Measurements from ENCODE around the gene ZNF444. TPM values are rescaled to one million over a fixed set of nuclear protein-coding genes. Genes with fewer than 3 reads are reported as not detected.

The ZNF444 gene
- polyA plus RNA-seq, 1 donor: 36.7 TPM

GRCh38 chr19:56114778-56115110, 26.3 kb upstream of the ZNF444 start:
- Histone ChIP-seq H3K4me3 (ENCODE audit: low read length) (no peak overlapping the region), H3K9me3 (ENCODE audit: control insufficient read depth, low read depth, low read length) (no peaks in the 10 kb centered on the region), H3K27me3 (ENCODE audit: control insufficient read depth, insufficient read depth, low read length) (no peaks in the 10 kb centered on the region), H3K27ac (ENCODE audit: low read length) (no peak overlapping the region), H3K36me3 (ENCODE audit: control insufficient read depth, insufficient read depth, low read length) (peaks cover 13% of the 10 kb centered on the region), H3K4me1 (ENCODE audit: control insufficient read depth, insufficient read depth, low read length) (peaks cover 53% of the 10 kb centered on the region)
- no peak for DNase-seq
- WGBS (ENCODE audit: insufficient coverage, low lambda C conversion rate): no CpG with 5 or more reads among the region's 10 CpGs

GRCh38 chr19:56115490-56115889, 25.6 kb upstream of the ZNF444 start:
- DNase-seq: no peak
- WGBS (ENCODE audit: insufficient coverage, low lambda C conversion rate): no CpG with 5 or more reads among the region's 21 CpGs
- H3K27ac ChIP-seq (ENCODE audit: low read length): no peak overlapping the region
- H3K4me1 ChIP-seq (ENCODE audit: control insufficient read depth, insufficient read depth, low read length): peaks cover 49% of the 10 kb centered on the region
- H3K36me3 ChIP-seq (ENCODE audit: control insufficient read depth, insufficient read depth, low read length): peaks cover 13% of the 10 kb centered on the region
- no peak overlapping the region for H3K4me3 ChIP-seq (ENCODE audit: low read length)
- no peaks in the 10 kb centered on the region for H3K27me3 ChIP-seq (ENCODE audit: control insufficient read depth, insufficient read depth, low read length)
- H3K9me3 ChIP-seq (ENCODE audit: control insufficient read depth, low read depth, low read length): no peaks in the 10 kb centered on the region

- Histone ChIP-seq H3K27ac (ENCODE audit: low read length) (no peak overlapping the region), H3K27me3 (ENCODE audit: control insufficient read depth, insufficient read depth, low read length) (no peaks in the 10 kb centered on the region), H3K9me3 (ENCODE audit: control insufficient read depth, low read depth, low read length) (no peaks in the 10 kb centered on the region), H3K4me3 (ENCODE audit: low read length) (no peak overlapping the region), H3K4me1 (ENCODE audit: control insufficient read depth, insufficient read depth, low read length) (peaks cover 39% of the 10 kb centered on the region), H3K36me3 (ENCODE audit: control insufficient read depth, insufficient read depth, low read length) (peaks cover 13% of the 10 kb centered on the region)
- no CpG with 5 or more reads among the region's 6 CpGs for WGBS (ENCODE audit: insufficient coverage, low lambda C conversion rate)
- DNase-seq: no peak
Measured at GRCh38 chr19:56116606-56117005, 24.5 kb upstream of the ZNF444 start.

- Histone ChIP-seq H3K9me3 (ENCODE audit: control insufficient read depth, low read depth, low read length) (no peaks in the 10 kb centered on the region), H3K36me3 (ENCODE audit: control insufficient read depth, insufficient read depth, low read length) (peaks cover 13% of the 10 kb centered on the region), H3K4me3 (ENCODE audit: low read length) (no peak overlapping the region), H3K27ac (ENCODE audit: low read length) (no peak overlapping the region), H3K27me3 (ENCODE audit: control insufficient read depth, insufficient read depth, low read length) (no peaks in the 10 kb centered on the region), H3K4me1 (ENCODE audit: control insufficient read depth, insufficient read depth, low read length) (peaks cover 36% of the 10 kb centered on the region)
- no peak for DNase-seq
- WGBS (ENCODE audit: insufficient coverage, low lambda C conversion rate): no CpG with 5 or more reads among the region's 14 CpGs
Measured at GRCh38 chr19:56117376-56117884, 23.7 kb upstream of the ZNF444 start.

GRCh38 chr19:56117889-56118288, 23.2 kb upstream of the ZNF444 start:
- no peaks in the 10 kb centered on the region for H3K9me3 ChIP-seq (ENCODE audit: control insufficient read depth, low read depth, low read length)
- no peaks in the 10 kb centered on the region for H3K27me3 ChIP-seq (ENCODE audit: control insufficient read depth, insufficient read depth, low read length)
- no peak for DNase-seq
- H3K27ac ChIP-seq (ENCODE audit: low read length): no peak overlapping the region
- no CpG with 5 or more reads among the region's 9 CpGs for WGBS (ENCODE audit: insufficient coverage, low lambda C conversion rate)
- peaks cover 32% of the 10 kb centered on the region for H3K4me1 ChIP-seq (ENCODE audit: control insufficient read depth, insufficient read depth, low read length)
- H3K36me3 ChIP-seq (ENCODE audit: control insufficient read depth, insufficient read depth, low read length): peaks cover 13% of the 10 kb centered on the region
- no peak overlapping the region for H3K4me3 ChIP-seq (ENCODE audit: low read length)

GRCh38 chr19:56118666-56119581, 22.2 kb upstream of the ZNF444 start:
- DNase-seq: no peak

GRCh38 chr19:56119582-56119978, 21.5 kb upstream of the ZNF444 start:
- Histone ChIP-seq H3K27ac (ENCODE audit: low read length) (peak overlapping the region; percentile 96), H3K4me3 (ENCODE audit: low read length) (peak overlapping the region; percentile 74), H3K4me1 (ENCODE audit: control insufficient read depth, insufficient read depth, low read length) (peaks cover 28% of the 10 kb centered on the region), H3K27me3 (ENCODE audit: control insufficient read depth, insufficient read depth, low read length) (no peaks in the 10 kb centered on the region), H3K9me3 (ENCODE audit: control insufficient read depth, low read depth, low read length) (no peaks in the 10 kb centered on the region), H3K36me3 (ENCODE audit: control insufficient read depth, insufficient read depth, low read length) (peaks cover 13% of the 10 kb centered on the region)
- no CpG with 5 or more reads among the region's 16 CpGs for WGBS (ENCODE audit: insufficient coverage, low lambda C conversion rate)
- peak in 1 of 2 donors; percentile 31 for DNase-seq

More at GRCh38 chr19:56118666-56119581, 22.2 kb upstream of the ZNF444 start:
- peak overlapping the region; percentile 96 for H3K27ac ChIP-seq (ENCODE audit: low read length)
- peak overlapping the region; percentile 74 for H3K4me3 ChIP-seq (ENCODE audit: low read length)
- H3K9me3 ChIP-seq (ENCODE audit: control insufficient read depth, low read depth, low read length): no peaks in the 10 kb centered on the region
- WGBS (ENCODE audit: insufficient coverage, low lambda C conversion rate): no CpG with 5 or more reads among the region's 8 CpGs
- no peaks in the 10 kb centered on the region for H3K27me3 ChIP-seq (ENCODE audit: control insufficient read depth, insufficient read depth, low read length)
- H3K36me3 ChIP-seq (ENCODE audit: control insufficient read depth, insufficient read depth, low read length): peaks cover 13% of the 10 kb centered on the region
- peaks cover 28% of the 10 kb centered on the region for H3K4me1 ChIP-seq (ENCODE audit: control insufficient read depth, insufficient read depth, low read length)

- H3K27me3 ChIP-seq (ENCODE audit: control insufficient read depth, insufficient read depth, low read length): no peaks in the 10 kb centered on the region
- peaks cover 10% of the 10 kb centered on the region for H3K36me3 ChIP-seq (ENCODE audit: control insufficient read depth, insufficient read depth, low read length)
- no peaks in the 10 kb centered on the region for H3K9me3 ChIP-seq (ENCODE audit: control insufficient read depth, low read depth, low read length)
- no peak for DNase-seq
- no CpG with 5 or more reads among the region's 8 CpGs for WGBS (ENCODE audit: insufficient coverage, low lambda C conversion rate)
- peak overlapping the region; percentile 96 for H3K27ac ChIP-seq (ENCODE audit: low read length)
- H3K4me3 ChIP-seq (ENCODE audit: low read length): peak overlapping the region; percentile 74
- H3K4me1 ChIP-seq (ENCODE audit: control insufficient read depth, insufficient read depth, low read length): peaks cover 28% of the 10 kb centered on the region
Measured at GRCh38 chr19:56120002-56120370, 21.1 kb upstream of the ZNF444 start.

GRCh38 chr19:56120371-56121179, 20.5 kb upstream of the ZNF444 start:
- WGBS (ENCODE audit: insufficient coverage, low lambda C conversion rate): no CpG with 5 or more reads among the region's 99 CpGs
- H3K4me1 ChIP-seq (ENCODE audit: control insufficient read depth, insufficient read depth, low read length): peaks cover 28% of the 10 kb centered on the region
- peaks cover 9% of the 10 kb centered on the region for H3K36me3 ChIP-seq (ENCODE audit: control insufficient read depth, insufficient read depth, low read length)
- H3K4me3 ChIP-seq (ENCODE audit: low read length): peak overlapping the region; percentile 74
- H3K27ac ChIP-seq (ENCODE audit: low read length): peak overlapping the region; percentile 96
- H3K27me3 ChIP-seq (ENCODE audit: control insufficient read depth, insufficient read depth, low read length): no peaks in the 10 kb centered on the region
- peak; percentile 87 to 94 for DNase-seq
- H3K9me3 ChIP-seq (ENCODE audit: control insufficient read depth, low read depth, low read length): no peaks in the 10 kb centered on the region

All from large intestine (tissue), 3 donors.